GM18508 (cell line): ENCODE data around the gene ETS1.

Source experiments
- ATAC-seq: cut with Tn5 transposase; IDR thresholded peaks from one replicate; pipeline ENCODE4 v1.9.1; 2021; ENCODE audit warnings: moderate number of reproducible peaks; ENCODE audit not compliant: insufficient read depth, unreplicated experiment

The ETS1 gene

DNA sequence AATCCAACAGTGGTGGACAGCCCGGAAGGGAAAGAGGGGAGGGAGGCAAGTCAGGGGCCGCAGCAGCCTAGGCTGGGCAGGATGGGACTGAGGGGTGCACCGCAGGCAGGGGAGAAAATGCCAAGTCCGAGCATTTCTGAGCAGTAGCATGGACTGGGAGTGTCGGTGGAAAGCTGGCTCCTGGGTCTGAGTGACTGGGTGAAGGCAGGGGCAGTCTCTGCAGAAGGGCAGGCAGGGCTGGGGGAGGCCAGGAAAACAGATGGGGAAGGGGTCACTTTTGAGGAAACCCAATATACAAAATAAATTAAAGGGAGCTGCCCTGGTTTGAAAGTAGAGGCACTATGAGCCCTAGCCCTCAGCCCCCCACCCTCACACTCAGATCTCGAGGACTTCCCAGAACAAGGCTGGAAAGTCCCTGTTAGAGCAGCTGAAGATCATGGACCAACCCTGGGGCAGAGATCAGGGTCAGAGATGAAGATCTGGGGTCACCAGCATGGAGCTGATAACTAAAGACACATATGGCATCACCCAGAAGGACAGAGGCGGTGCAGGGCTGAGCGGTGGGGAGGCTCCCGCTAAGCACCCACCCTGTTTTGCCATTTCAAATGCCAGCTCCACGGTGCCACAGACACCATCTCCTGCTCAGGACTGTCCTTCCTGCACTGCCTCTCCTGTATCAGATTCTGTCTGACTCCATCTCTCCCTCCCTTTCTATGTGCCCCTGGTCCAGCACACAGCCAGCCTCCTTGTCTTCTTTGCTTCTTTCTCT is 32.4 kb upstream of the ETS1 start:
- no peak for ATAC-seq

- no peak for ATAC-seq
Observed at GRCh38 chr11:128619007-128619406, 31.6 kb upstream of the ETS1 start.

- no peak for ATAC-seq
Observed at GRCh38 chr11:128618603-128619002, 31.2 kb upstream of the ETS1 start.

GRCh38 chr11:128616161-128616560 is 28.8 kb upstream of the ETS1 start:
- no peak for ATAC-seq

GRCh38 chr11:128615612-128616011 is 28.3 kb upstream of the ETS1 start:
- no peak for ATAC-seq

DNA sequence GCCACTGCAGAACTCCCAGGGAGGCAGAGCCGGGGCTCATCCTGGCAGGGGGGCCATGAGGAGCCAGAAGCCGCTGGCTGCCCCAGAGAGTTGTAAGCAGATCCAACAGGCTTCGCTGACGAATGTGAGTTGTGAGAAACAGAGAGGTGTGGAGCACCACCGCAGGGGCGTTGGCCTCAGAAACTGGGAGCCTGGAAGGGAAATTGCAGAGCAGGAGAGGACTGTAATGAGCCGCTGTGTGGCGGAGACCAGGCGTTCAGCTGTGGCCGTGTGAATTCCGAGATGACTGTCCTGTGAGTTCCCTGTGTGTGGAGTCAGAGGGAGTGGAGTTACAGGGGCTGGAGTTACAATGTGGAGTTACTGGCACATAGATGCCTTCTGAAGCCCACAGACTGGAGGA is 27.7 kb upstream of the ETS1 start:
- ATAC-seq, result no peak

- no peak for ATAC-seq
Observed at GRCh38 chr11:128614026-128614425, 26.7 kb upstream of the ETS1 start.

DNA sequence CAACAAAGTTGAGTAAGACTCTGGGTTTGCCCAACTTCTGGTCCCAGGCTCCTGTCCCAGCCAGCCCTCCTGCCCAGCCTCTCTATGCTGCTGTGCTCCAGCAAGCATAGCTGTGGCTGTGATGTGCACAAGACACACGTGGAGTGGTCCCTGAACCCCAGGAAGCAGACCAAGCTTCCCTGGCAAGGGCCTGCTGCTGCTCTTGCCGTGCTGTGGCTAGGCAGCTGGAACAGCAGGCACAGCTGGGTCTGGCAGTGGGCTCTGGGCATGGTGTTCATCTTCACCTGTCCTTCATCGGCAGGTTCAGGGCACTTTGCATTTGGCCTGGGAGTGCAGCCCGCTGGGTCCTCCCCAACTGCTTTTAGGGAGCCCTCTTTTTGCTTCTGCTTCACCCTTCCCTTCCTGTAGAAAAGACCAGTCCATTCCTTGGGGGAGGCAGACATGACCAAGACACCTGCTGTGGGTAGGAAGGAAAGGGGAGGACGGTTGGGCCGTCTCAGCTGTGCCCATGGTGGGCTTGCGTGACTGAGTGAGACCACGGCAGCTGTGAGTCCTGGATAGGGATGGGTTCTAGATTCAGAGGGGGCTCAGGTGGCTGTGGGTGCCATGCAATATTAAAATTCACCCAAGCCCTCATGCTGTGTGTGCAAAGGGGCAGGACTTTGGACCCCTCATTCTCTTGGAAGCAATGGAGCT is 26.1 kb upstream of the ETS1 start:
- no peak for ATAC-seq

- ATAC-seq, result peak; percentile 83
Observed at GRCh38 chr11:128610721-128611617, 23.6 kb upstream of the ETS1 start.

GRCh38 chr11:128609785-128610184 is 22.4 kb upstream of the ETS1 start:
- ATAC-seq, result no peak

DNA sequence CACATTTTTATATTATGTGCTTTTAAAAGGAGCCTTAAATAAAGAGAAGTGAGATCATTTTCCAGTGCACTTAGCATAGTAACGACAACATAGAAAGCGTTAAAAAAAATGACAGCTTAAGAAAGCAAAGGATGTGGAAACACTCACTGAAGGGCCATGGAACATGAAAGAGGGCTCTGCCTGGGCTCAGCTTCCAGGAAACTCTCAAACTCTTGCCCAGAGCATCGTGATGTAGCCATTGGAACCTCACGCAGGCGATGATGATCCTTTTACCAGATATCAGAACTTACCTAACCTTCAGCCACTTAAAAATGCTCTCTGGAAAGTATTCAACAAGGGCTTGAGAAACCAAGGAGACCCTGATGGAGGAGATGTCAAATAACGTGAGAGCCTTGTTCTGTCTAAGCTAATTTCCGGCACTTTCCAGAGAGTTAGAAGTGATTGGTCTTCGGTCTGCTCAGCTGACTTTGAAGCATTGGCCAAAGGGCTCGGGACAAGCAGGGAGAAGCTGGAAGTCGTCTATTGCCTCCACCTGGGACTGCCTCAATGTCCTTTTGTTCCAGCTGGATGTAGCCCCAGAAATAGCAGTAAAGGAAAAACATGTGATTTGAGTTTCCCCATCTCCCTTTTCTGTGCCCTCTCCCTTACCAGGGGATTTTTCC is 21.5 kb upstream of the ETS1 start:
- no peak for ATAC-seq

- no peak for ATAC-seq
Observed at GRCh38 chr11:128607819-128608218, 20.5 kb upstream of the ETS1 start.

- ATAC-seq, result no peak
Observed at GRCh38 chr11:128604723-128605122, 17.4 kb upstream of the ETS1 start.

- ATAC-seq, result no peak
Observed at GRCh38 chr11:128603752-128604414, 16.5 kb upstream of the ETS1 start.

DNA sequence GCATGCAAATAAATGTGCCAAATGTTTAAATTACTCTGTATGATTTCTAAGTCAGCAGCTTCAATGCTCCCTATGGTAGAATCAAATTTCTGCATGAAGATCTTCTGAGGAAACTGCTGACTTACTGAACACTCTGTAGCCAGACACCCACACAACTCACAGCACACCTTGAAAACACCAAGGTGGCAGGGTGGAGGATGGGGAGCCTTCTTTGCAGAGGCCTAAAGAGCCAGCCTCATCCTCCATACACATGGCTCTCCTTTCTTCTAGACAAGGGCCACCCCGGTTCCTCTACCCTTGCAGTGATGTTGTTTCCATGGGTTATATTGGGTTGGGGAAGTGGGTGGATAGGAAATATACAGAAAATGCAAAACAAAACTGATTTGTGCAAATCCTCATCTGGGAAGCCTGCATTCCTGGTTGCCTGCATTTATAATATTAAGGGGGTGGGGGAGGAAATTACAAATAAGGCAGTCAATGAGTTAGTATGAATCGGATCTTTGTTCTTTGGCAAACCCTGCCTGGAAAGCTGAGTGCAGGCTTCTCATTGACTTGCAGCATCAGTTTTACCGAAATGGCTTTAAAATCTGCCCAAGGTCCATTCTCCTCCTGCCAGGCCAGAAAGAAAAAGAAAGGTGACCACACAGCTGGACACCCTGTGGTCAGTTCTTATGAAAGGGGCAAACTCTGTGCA is 15.8 kb upstream of the ETS1 start:
- no peak for ATAC-seq

DNA sequence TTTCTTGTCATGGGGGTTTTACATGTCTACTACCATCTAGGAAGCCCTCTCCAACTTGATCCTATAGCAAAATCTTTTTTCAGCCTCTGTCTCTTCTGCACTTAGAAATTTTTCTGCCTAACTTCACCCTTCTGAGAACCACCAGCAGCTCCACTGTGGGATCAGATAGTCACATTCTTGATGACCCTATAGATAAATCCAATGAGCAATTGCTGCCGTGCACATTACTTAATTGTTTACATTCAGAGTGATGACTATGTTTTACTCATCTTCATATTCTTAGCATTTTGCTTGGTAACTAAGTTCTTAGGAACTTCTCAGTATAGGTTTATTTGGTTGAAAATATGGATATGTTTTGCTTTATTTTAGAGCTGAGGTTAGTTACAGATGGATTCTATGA is 12.4 kb upstream of the ETS1 start:
- no peak for ATAC-seq

GRCh38 chr11:128598506-128599150 is 11.3 kb upstream of the ETS1 start:
- ATAC-seq, result no peak

DNA sequence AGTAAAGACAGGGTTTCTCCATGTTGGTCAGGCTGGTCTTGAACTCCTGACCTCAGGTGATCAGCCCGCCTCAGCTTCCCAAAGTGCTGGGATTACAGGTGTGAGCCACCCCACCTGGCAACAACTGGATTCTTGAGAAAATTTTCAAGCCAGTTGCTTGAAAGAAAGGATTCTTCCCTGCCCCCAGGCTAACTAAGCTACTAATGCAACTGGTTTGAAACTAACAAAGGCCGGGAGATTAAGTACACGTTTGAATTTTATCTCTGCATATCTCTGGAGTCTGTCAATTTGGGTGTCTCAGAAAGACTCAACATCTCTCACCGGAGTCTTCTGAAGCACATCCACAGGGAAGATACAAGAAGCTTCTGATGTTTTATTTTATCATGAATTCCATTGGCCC is 10.7 kb upstream of the ETS1 start:
- no peak for ATAC-seq

DNA sequence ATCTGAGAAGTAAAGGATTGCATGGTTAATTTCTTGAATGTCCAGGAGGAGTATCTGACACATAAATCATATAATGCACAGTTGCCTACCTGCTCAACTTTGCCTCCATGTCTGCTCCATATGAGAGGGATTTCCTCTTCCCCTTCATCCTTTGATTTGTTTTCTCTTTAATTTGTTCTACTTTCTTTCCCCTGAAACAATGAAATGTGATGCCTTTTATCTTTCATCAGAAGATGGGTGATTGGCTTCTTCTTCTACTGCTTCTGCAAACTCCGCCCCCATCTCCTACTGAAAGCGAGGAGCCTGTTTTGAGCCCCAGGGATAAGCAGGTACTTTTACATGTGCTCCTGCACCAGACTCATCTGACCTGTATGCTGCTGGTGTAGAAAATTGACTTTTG is 9.9 kb upstream of the ETS1 start:
- no peak for ATAC-seq
